SU-DHL-6 (cell line): ENCODE measurements around the gene CNKSR3.

ENCODE experiments used
- EZH2phosphoT487 ChIP-seq: fragments of 200-600 bp; sonication (generic), shearing (Covaris generic); conservative IDR thresholded peaks from 2 replicates; pipeline ENCODE4 v1.6.1; 2018; ENCODE audit warnings: mild to moderate bottlenecking, antibody characterized with exemption, low read length, moderate library complexity, mixed read lengths
- TF ChIP-seq, protein P1 (sequence below): fragments of 200-600 bp; sonication (generic); IDR thresholded peaks from one replicate; pipeline ENCODE4 v1.5.1; 2017; ENCODE audit warnings: antibody characterized with exemption, mild to moderate bottlenecking, low read length, moderate library complexity; ENCODE audit not compliant: insufficient read depth, poor library complexity, severe bottlenecking

GRCh38 chr6:154466139-154466538 lies 44.3 kb downstream of the CNKSR3 start:
- TF ChIP-seq, protein P1, sequence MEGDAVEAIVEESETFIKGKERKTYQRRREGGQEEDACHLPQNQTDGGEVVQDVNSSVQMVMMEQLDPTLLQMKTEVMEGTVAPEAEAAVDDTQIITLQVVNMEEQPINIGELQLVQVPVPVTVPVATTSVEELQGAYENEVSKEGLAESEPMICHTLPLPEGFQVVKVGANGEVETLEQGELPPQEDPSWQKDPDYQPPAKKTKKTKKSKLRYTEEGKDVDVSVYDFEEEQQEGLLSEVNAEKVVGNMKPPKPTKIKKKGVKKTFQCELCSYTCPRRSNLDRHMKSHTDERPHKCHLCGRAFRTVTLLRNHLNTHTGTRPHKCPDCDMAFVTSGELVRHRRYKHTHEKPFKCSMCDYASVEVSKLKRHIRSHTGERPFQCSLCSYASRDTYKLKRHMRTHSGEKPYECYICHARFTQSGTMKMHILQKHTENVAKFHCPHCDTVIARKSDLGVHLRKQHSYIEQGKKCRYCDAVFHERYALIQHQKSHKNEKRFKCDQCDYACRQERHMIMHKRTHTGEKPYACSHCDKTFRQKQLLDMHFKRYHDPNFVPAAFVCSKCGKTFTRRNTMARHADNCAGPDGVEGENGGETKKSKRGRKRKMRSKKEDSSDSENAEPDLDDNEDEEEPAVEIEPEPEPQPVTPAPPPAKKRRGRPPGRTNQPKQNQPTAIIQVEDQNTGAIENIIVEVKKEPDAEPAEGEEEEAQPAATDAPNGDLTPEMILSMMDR, result no peak
- no peak for TF ChIP-seq EZH2phosphoT487
